ENCODE results near the gene MAP1LC3B.

MAP1LC3B gene

GRCh38 chr16:87437911-87438610, 45.9 kb downstream of the MAP1LC3B start:
- no peak overlapping the region for H3K27ac ChIP-seq (ENCODE audit: low read depth in 2 of 2, low read length in 2 of 2)
- H3K4me3 ChIP-seq (ENCODE audit: low read length in 2 of 2): no peak overlapping the region
- H3K27me3 ChIP-seq (ENCODE audit: control insufficient read depth in 2 of 2, insufficient read depth in 2 of 2, low read length in 2 of 2): no peaks in the 10 kb centered on the region

GRCh38 chr16:87438611-87438985, 46.5 kb downstream of the MAP1LC3B start:
- no peaks in the 10 kb centered on the region for H3K27me3 ChIP-seq (ENCODE audit: control insufficient read depth in 2 of 2, insufficient read depth in 2 of 2, low read length in 2 of 2)
- no peak overlapping the region for H3K27ac ChIP-seq (ENCODE audit: low read depth in 2 of 2, low read length in 2 of 2)

More at GRCh38 chr16:87437911-87438610, 45.9 kb downstream of the MAP1LC3B start:
- Histone ChIP-seq H3K9me3 (ENCODE audit: control insufficient read depth in 2 of 2, low read length in 2 of 2) (no peaks in the 10 kb centered on the region), H3K4me1 (ENCODE audit: control insufficient read depth in 2 of 2, insufficient read depth in 2 of 2, low read length in 2 of 2) (peaks cover 5 to 6% of the 10 kb centered on the region in 2 donors), H3K36me3 (ENCODE audit: control insufficient read depth in 2 of 2, insufficient read depth in 2 of 2, low read length in 2 of 2) (peaks cover 3 to 10% of the 10 kb centered on the region in 2 donors), H3K9ac (ENCODE audit: low read depth in 1 of 2, low read length in 2 of 2) (no peak overlapping the region)

GRCh38 chr16:87439926-87440325, 47.8 kb downstream of the MAP1LC3B start:
- H3K4me1 ChIP-seq (ENCODE audit: control insufficient read depth in 2 of 2, insufficient read depth in 2 of 2, low read length in 2 of 2): peaks cover 5 to 6% of the 10 kb centered on the region in 2 donors
- H3K27me3 ChIP-seq (ENCODE audit: control insufficient read depth in 2 of 2, insufficient read depth in 2 of 2, low read length in 2 of 2): no peaks in the 10 kb centered on the region
- peaks cover 8 to 12% of the 10 kb centered on the region in 2 donors for H3K36me3 ChIP-seq (ENCODE audit: control insufficient read depth in 2 of 2, insufficient read depth in 2 of 2, low read length in 2 of 2)
- no peak overlapping the region for H3K9ac ChIP-seq (ENCODE audit: low read depth in 1 of 2, low read length in 2 of 2)
- H3K27ac ChIP-seq (ENCODE audit: low read depth in 2 of 2, low read length in 2 of 2): no peak overlapping the region
- H3K9me3 ChIP-seq (ENCODE audit: control insufficient read depth in 2 of 2, low read length in 2 of 2): no peaks in the 10 kb centered on the region
- H3K4me3 ChIP-seq (ENCODE audit: low read length in 2 of 2): no peak overlapping the region

More at GRCh38 chr16:87438611-87438985, 46.5 kb downstream of the MAP1LC3B start:
- Histone ChIP-seq H3K36me3 (ENCODE audit: control insufficient read depth in 2 of 2, insufficient read depth in 2 of 2, low read length in 2 of 2) (peaks cover 3 to 7% of the 10 kb centered on the region in 2 donors), H3K9me3 (ENCODE audit: control insufficient read depth in 2 of 2, low read length in 2 of 2) (no peaks in the 10 kb centered on the region), H3K4me1 (ENCODE audit: control insufficient read depth in 2 of 2, insufficient read depth in 2 of 2, low read length in 2 of 2) (peaks cover 5 to 6% of the 10 kb centered on the region in 2 donors), H3K4me3 (ENCODE audit: low read length in 2 of 2) (no peak overlapping the region), H3K9ac (ENCODE audit: low read depth in 1 of 2, low read length in 2 of 2) (no peak overlapping the region)

GRCh38 chr16:87441886-87442580, 49.9 kb downstream of the MAP1LC3B start:
- H3K4me3 ChIP-seq (ENCODE audit: low read length in 2 of 2): no peak overlapping the region
- H3K36me3 ChIP-seq (ENCODE audit: control insufficient read depth in 2 of 2, insufficient read depth in 2 of 2, low read length in 2 of 2): peaks cover 9 to 20% of the 10 kb centered on the region in 2 donors
- peaks cover 2 to 3% of the 10 kb centered on the region in 2 donors for H3K4me1 ChIP-seq (ENCODE audit: control insufficient read depth in 2 of 2, insufficient read depth in 2 of 2, low read length in 2 of 2)
- H3K27ac ChIP-seq (ENCODE audit: low read depth in 2 of 2, low read length in 2 of 2): no peak overlapping the region
- no peak overlapping the region for H3K9ac ChIP-seq (ENCODE audit: low read depth in 1 of 2, low read length in 2 of 2)
- H3K27me3 ChIP-seq (ENCODE audit: control insufficient read depth in 2 of 2, insufficient read depth in 2 of 2, low read length in 2 of 2): no peaks in the 10 kb centered on the region
- H3K9me3 ChIP-seq (ENCODE audit: control insufficient read depth in 2 of 2, low read length in 2 of 2): no peaks in the 10 kb centered on the region

- H3K9ac ChIP-seq (ENCODE audit: low read depth in 1 of 2, low read length in 2 of 2): no peak overlapping the region
- no peak overlapping the region for H3K4me3 ChIP-seq (ENCODE audit: low read length in 2 of 2)
- H3K36me3 ChIP-seq (ENCODE audit: control insufficient read depth in 2 of 2, insufficient read depth in 2 of 2, low read length in 2 of 2): peaks cover 9 to 17% of the 10 kb centered on the region in 2 donors
- peaks cover 2 to 3% of the 10 kb centered on the region in 2 donors for H3K4me1 ChIP-seq (ENCODE audit: control insufficient read depth in 2 of 2, insufficient read depth in 2 of 2, low read length in 2 of 2)
- H3K27me3 ChIP-seq (ENCODE audit: control insufficient read depth in 2 of 2, insufficient read depth in 2 of 2, low read length in 2 of 2): no peaks in the 10 kb centered on the region
- H3K9me3 ChIP-seq (ENCODE audit: control insufficient read depth in 2 of 2, low read length in 2 of 2): no peaks in the 10 kb centered on the region
- H3K27ac ChIP-seq (ENCODE audit: low read depth in 2 of 2, low read length in 2 of 2): no peak overlapping the region
Observed at GRCh38 chr16:87442581-87442966, 50.4 kb downstream of the MAP1LC3B start.

GRCh38 chr16:87443016-87443415, 50.9 kb downstream of the MAP1LC3B start:
- Histone ChIP-seq H3K9ac (ENCODE audit: low read depth in 1 of 2, low read length in 2 of 2) (no peak overlapping the region), H3K4me3 (ENCODE audit: low read length in 2 of 2) (no peak overlapping the region), H3K36me3 (ENCODE audit: control insufficient read depth in 2 of 2, insufficient read depth in 2 of 2, low read length in 2 of 2) (peaks cover 9 to 20% of the 10 kb centered on the region in 2 donors), H3K27ac (ENCODE audit: low read depth in 2 of 2, low read length in 2 of 2) (no peak overlapping the region), H3K27me3 (ENCODE audit: control insufficient read depth in 2 of 2, insufficient read depth in 2 of 2, low read length in 2 of 2) (no peaks in the 10 kb centered on the region), H3K9me3 (ENCODE audit: control insufficient read depth in 2 of 2, low read length in 2 of 2) (no peaks in the 10 kb centered on the region), H3K4me1 (ENCODE audit: control insufficient read depth in 2 of 2, insufficient read depth in 2 of 2, low read length in 2 of 2) (peaks cover 2 to 3% of the 10 kb centered on the region in 2 donors)

GRCh38 chr16:87443964-87444363, 51.8 kb downstream of the MAP1LC3B start:
- Histone ChIP-seq H3K4me1 (ENCODE audit: control insufficient read depth in 2 of 2, insufficient read depth in 2 of 2, low read length in 2 of 2) (peaks cover 0 to 2% of the 10 kb centered on the region in 2 donors), H3K9me3 (ENCODE audit: control insufficient read depth in 2 of 2, low read length in 2 of 2) (no peaks in the 10 kb centered on the region), H3K27ac (ENCODE audit: low read depth in 2 of 2, low read length in 2 of 2) (no peak overlapping the region), H3K27me3 (ENCODE audit: control insufficient read depth in 2 of 2, insufficient read depth in 2 of 2, low read length in 2 of 2) (no peaks in the 10 kb centered on the region), H3K4me3 (ENCODE audit: low read length in 2 of 2) (no peak overlapping the region), H3K36me3 (ENCODE audit: control insufficient read depth in 2 of 2, insufficient read depth in 2 of 2, low read length in 2 of 2) (peaks cover 13 to 28% of the 10 kb centered on the region in 2 donors), H3K9ac (ENCODE audit: low read depth in 1 of 2, low read length in 2 of 2) (no peak overlapping the region)

- H3K27me3 ChIP-seq (ENCODE audit: control insufficient read depth in 2 of 2, insufficient read depth in 2 of 2, low read length in 2 of 2): no peaks in the 10 kb centered on the region
- peaks cover 13 to 28% of the 10 kb centered on the region in 2 donors for H3K36me3 ChIP-seq (ENCODE audit: control insufficient read depth in 2 of 2, insufficient read depth in 2 of 2, low read length in 2 of 2)
- H3K9ac ChIP-seq (ENCODE audit: low read depth in 1 of 2, low read length in 2 of 2): no peak overlapping the region
- no peak overlapping the region for H3K27ac ChIP-seq (ENCODE audit: low read depth in 2 of 2, low read length in 2 of 2)
- peaks cover 0 to 2% of the 10 kb centered on the region in 2 donors for H3K4me1 ChIP-seq (ENCODE audit: control insufficient read depth in 2 of 2, insufficient read depth in 2 of 2, low read length in 2 of 2)
- H3K4me3 ChIP-seq (ENCODE audit: low read length in 2 of 2): no peak overlapping the region
- no peaks in the 10 kb centered on the region for H3K9me3 ChIP-seq (ENCODE audit: control insufficient read depth in 2 of 2, low read length in 2 of 2)
Observed at GRCh38 chr16:87445486-87445885, 53.4 kb downstream of the MAP1LC3B start.

- Histone ChIP-seq H3K4me3 (ENCODE audit: low read length in 2 of 2) (no peak overlapping the region), H3K4me1 (ENCODE audit: control insufficient read depth in 2 of 2, insufficient read depth in 2 of 2, low read length in 2 of 2) (peaks cover 0 to 2% of the 10 kb centered on the region in 2 donors), H3K27ac (ENCODE audit: low read depth in 2 of 2, low read length in 2 of 2) (peak overlapping the region in 1 of 2 donors; percentile 53), H3K36me3 (ENCODE audit: control insufficient read depth in 2 of 2, insufficient read depth in 2 of 2, low read length in 2 of 2) (peaks cover 15 to 29% of the 10 kb centered on the region in 2 donors), H3K9ac (ENCODE audit: low read depth in 1 of 2, low read length in 2 of 2) (no peak overlapping the region), H3K9me3 (ENCODE audit: control insufficient read depth in 2 of 2, low read length in 2 of 2) (no peaks in the 10 kb centered on the region), H3K27me3 (ENCODE audit: control insufficient read depth in 2 of 2, insufficient read depth in 2 of 2, low read length in 2 of 2) (no peaks in the 10 kb centered on the region)
Observed at GRCh38 chr16:87446479-87446878, 54.3 kb downstream of the MAP1LC3B start.

- H3K36me3 ChIP-seq (ENCODE audit: control insufficient read depth in 2 of 2, insufficient read depth in 2 of 2, low read length in 2 of 2): peaks cover 23 to 33% of the 10 kb centered on the region in 2 donors
- H3K27me3 ChIP-seq (ENCODE audit: control insufficient read depth in 2 of 2, insufficient read depth in 2 of 2, low read length in 2 of 2): no peaks in the 10 kb centered on the region
- H3K27ac ChIP-seq (ENCODE audit: low read depth in 2 of 2, low read length in 2 of 2): peak overlapping the region; percentile 26 to 53
- no peak overlapping the region for H3K4me3 ChIP-seq (ENCODE audit: low read length in 2 of 2)
- H3K9ac ChIP-seq (ENCODE audit: low read depth in 1 of 2, low read length in 2 of 2): no peak overlapping the region
- no peaks in the 10 kb centered on the region for H3K9me3 ChIP-seq (ENCODE audit: control insufficient read depth in 2 of 2, low read length in 2 of 2)
- peaks cover 0 to 2% of the 10 kb centered on the region in 2 donors for H3K4me1 ChIP-seq (ENCODE audit: control insufficient read depth in 2 of 2, insufficient read depth in 2 of 2, low read length in 2 of 2)
Observed at GRCh38 chr16:87447323-87447722, 55.2 kb downstream of the MAP1LC3B start.

Measured in mucosa of rectum (tissue), 2 donors.